Astrocyte of the spinal cord (primary cell): ENCODE measurements around the gene NDUFB10.

Experiments used
- DNase-seq: peaks from one replicate; pipeline ENCODE4 v3.0.0; 2011; ENCODE audit warnings: low read depth, low spot score
- H3K4me3 ChIP-seq: 2 replicates; pipeline ENCODE4 v1.5.1; 2011; ENCODE audit warnings: low read depth, mild to moderate bottlenecking, low read length, moderate library complexity
- in situ Hi-C: cut with HindIII; loops from 2 replicates; pipeline ENCODE4 v1.10.0; 2017; ENCODE audit warnings: low sequenced_read_pairs
- TF ChIP-seq, protein P1 (sequence below): IDR thresholded peaks from 2 replicates; pipeline ENCODE4 v1.5.1; 2012; ENCODE audit warnings: low read depth, mild to moderate bottlenecking, low read length, inconsistent platforms

NDUFB10 gene

DNA sequence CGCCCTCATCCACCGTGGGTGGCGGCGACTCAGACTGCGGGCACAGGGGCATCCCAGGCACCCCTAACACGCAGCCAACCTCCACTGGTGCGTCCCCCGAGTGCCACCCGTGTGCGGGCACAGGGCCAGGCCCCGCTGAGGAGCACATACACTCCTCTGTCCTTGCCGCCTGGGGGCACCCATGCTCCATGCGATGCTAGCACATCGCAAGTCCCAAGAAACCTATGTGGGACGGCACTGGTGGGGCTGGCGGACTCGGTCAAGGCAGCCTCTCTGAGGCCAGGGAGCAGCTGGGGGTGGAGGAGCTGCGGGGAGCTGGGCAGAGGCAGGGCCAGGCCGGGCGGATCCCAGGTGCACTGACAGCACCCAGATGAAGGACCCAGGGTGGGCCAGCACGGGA lies 46.3 kb downstream of the NDUFB10 start:
- TF ChIP-seq, protein P1, sequence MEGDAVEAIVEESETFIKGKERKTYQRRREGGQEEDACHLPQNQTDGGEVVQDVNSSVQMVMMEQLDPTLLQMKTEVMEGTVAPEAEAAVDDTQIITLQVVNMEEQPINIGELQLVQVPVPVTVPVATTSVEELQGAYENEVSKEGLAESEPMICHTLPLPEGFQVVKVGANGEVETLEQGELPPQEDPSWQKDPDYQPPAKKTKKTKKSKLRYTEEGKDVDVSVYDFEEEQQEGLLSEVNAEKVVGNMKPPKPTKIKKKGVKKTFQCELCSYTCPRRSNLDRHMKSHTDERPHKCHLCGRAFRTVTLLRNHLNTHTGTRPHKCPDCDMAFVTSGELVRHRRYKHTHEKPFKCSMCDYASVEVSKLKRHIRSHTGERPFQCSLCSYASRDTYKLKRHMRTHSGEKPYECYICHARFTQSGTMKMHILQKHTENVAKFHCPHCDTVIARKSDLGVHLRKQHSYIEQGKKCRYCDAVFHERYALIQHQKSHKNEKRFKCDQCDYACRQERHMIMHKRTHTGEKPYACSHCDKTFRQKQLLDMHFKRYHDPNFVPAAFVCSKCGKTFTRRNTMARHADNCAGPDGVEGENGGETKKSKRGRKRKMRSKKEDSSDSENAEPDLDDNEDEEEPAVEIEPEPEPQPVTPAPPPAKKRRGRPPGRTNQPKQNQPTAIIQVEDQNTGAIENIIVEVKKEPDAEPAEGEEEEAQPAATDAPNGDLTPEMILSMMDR, result no peak
- in situ Hi-C loops, result no loop called here
- no peak overlapping the region for H3K4me3 ChIP-seq
- DNase-seq, result no peak

DNA sequence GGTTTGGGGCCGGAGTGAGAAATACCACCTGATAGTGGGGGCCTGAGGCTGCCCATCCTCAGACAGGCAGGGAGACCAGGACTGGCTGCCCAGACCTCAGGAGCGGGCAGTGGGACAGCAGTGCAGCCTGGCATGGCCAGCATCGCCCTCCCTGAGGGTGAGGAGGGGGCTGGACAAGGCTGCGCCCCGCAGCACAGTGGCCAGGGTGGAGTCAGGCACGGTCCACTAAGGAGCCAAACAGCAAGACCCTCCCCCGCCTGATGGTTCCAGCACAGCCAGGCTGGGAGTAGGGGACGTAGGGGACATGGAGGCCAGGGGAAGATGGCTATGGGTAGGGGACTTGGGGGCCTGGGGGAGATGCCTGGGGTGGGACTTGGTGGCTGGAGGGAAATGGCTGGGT lies 47.0 kb downstream of the NDUFB10 start:
- in situ Hi-C loops, result no loop called here
- no peak for DNase-seq
- H3K4me3 ChIP-seq, result no peak overlapping the region
- TF ChIP-seq, protein P1, result no peak

DNA sequence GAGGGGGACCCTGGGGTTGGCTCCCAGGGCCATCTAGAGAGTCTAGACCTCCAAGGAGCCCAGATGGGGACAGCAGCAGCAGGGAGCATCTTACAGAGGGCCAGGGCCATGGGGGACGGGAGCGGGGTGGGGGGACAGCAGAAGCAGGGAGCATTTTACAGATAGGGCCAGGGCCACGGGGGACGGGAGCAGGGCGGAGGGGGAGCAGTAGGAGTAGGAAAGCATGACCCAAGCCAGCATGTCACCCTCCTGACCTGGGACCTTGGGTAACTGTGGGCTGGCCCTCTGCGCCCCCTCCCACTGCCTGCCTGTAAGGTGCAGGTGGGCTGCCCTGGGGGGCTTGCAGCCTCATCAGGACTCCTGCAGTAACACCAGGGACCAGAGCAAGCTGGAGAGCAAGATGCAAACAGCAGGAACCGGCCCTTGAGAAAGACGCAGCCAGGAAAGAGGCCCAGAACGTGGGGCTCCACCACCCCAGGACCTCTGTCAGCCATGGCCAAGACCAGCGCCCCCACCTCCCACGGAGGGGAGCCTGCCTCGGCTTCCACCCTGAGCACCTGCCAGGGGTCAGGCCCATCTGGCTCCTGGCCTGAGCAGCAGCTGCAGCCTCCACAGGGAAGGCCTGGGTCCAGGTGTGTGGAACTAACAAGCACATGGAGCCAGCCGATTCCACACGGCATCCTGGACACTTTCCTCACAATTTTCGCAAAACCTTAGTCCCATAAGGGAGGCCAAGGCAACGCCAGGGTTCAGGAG lies 47.9 kb downstream of the NDUFB10 start:
- TF ChIP-seq, protein P1, result no peak
- peak overlapping the region; percentile 10 for H3K4me3 ChIP-seq
- in situ Hi-C loops, result no loop called here
- no peak for DNase-seq

- TF ChIP-seq, protein P1, result no peak
- in situ Hi-C loops, result no loop called here
- peak; percentile 39 for DNase-seq
- H3K4me3 ChIP-seq, result peak overlapping the region; percentile 76
Observed at GRCh38 chr16:2008009-2008526, 48.7 kb downstream of the NDUFB10 start.

DNA sequence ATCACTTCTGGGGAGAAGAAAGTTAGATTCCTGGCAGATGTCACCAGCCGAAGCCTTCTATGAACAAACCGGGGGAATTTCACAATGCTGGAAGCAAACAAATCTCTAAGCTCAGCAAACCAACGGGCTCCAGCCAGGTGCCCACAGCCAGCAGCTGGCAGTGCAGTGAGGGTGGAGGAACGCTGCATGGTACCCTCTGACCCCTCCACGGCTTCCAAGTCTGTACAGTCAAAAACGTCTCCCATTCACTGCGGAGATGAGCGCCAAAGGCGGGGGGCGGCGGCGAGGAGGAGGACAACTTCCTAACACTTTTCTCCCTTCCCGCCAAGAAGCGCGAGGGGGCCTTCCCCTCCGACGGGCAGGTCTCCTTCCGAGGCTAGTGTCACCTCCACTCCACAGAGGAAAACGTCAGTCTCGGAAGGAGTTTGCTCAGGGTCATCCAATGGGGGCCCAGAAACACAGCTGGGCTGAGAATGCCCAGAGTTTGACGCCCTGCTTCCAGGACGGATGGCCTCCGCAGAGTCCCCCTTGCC lies 49.4 kb downstream of the NDUFB10 start:
- no peak for DNase-seq
- H3K4me3 ChIP-seq, result peak overlapping the region; percentile 76
- TF ChIP-seq, protein P1, result no peak
- in situ Hi-C loops, result no loop called here

DNA sequence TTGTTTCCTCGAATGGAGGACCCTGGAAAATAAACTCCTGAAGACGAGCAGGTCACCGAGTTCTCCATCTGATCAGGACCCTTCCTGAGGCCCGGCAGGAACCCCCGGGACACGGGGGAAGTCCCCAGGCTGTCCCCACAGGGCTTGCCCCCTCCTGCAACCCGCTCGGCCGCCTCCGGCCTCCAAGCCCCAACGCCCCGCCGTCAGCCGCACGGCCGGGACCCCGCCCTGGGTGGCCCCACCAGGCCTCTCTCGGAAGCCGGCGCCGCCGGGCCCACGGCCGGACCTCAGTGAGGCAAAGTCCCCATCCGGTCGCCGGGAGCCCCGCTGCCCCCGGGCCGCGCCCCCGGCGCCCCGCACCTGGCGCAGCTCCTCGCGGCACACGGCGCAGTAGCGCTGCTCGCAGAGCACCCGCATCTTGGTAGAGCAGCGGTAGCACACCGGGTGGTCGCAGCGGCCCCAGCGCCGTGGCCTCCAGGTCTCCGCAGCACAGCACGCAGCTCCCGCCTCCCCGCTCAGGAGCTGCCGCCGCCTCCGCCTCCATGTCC lies 49.9 kb downstream of the NDUFB10 start:
- in situ Hi-C loops, result no loop called here

More for the DNA sequence above, 49.9 kb downstream of the NDUFB10 start:
- TF ChIP-seq, protein P1, result no peak
- DNase-seq, result no peak
- peak overlapping the region; percentile 76 for H3K4me3 ChIP-seq
